GM18505 (cell line): ENCODE results near the gene CATSPERB.

ENCODE experiments used
- ATAC-seq: cut with Tn5 transposase; IDR thresholded peaks from one replicate; pipeline ENCODE4 v1.9.1; 2021; ENCODE audit not compliant: unreplicated experiment
- POLR2A ChIP-seq: IDR thresholded peaks from 4 replicates; pipeline ENCODE4 v1.6.1; 2011; ENCODE audit warnings: borderline replicate concordance; ENCODE audit not compliant: insufficient read depth, insufficient read length; ENCODE audit errors: extremely low read depth

The CATSPERB gene

GRCh38 chr14:91731986-91732385 is at the start of gene CATSPERB:
TSS of gene CATSPERB (minus strand) at chr14:91732086. CDS start at chr14:91729479, 2,607 bp downstream.
- ATAC-seq: no peak
- TF ChIP-seq POLR2A: no peak

- no peak for TF ChIP-seq POLR2A
- ATAC-seq: no peak
Measured at GRCh38 chr14:91780452-91780851, 48.6 kb upstream of the CATSPERB start.

GRCh38 chr14:91778217-91778616 is 46.3 kb upstream of the CATSPERB start:
- no peak for ATAC-seq
- no peak for TF ChIP-seq POLR2A

GRCh38 chr14:91774140-91775096 is 42.5 kb upstream of the CATSPERB start:
- TF ChIP-seq POLR2A: no peak
- no peak for ATAC-seq

GRCh38 chr14:91770185-91770584 is 38.3 kb upstream of the CATSPERB start:
- TF ChIP-seq POLR2A: no peak

GRCh38 chr14:91755570-91756295 is 23.8 kb upstream of the CATSPERB start:
- no peak for TF ChIP-seq POLR2A
- no peak for ATAC-seq

More at GRCh38 chr14:91770185-91770584, 38.3 kb upstream of the CATSPERB start:
- ATAC-seq: no peak

- no peak for ATAC-seq
- no peak for TF ChIP-seq POLR2A
Measured at GRCh38 chr14:91754819-91755218, 22.9 kb upstream of the CATSPERB start.

- no peak for TF ChIP-seq POLR2A
- no peak for ATAC-seq
Measured at GRCh38 chr14:91754185-91754584, 22.3 kb upstream of the CATSPERB start.

- no peak for TF ChIP-seq POLR2A
- ATAC-seq: no peak
Measured at GRCh38 chr14:91753501-91754128, 21.7 kb upstream of the CATSPERB start.

- TF ChIP-seq POLR2A: no peak
- ATAC-seq: no peak
Measured at GRCh38 chr14:91752961-91753360, 21.1 kb upstream of the CATSPERB start.

- no peak for TF ChIP-seq POLR2A
- ATAC-seq: no peak
Measured at GRCh38 chr14:91751719-91752118, 19.8 kb upstream of the CATSPERB start.

GRCh38 chr14:91750634-91751198 is 18.8 kb upstream of the CATSPERB start:
- no peak for TF ChIP-seq POLR2A
- no peak for ATAC-seq

GRCh38 chr14:91749868-91750267 is 18.0 kb upstream of the CATSPERB start:
- TF ChIP-seq POLR2A: no peak
- ATAC-seq: no peak
